Endothelial cell of umbilical vein (primary cell): Measurements from ENCODE around the gene PCDHGA5.

Source experiments
- EZH2 ChIP-seq: IDR thresholded peaks from 2 replicates; pipeline ENCODE4 v1.6.1; 2012; ENCODE audit warnings: borderline replicate concordance, low read depth, mild to moderate bottlenecking, moderate library complexity, low read length, inconsistent platforms; ENCODE audit not compliant: severe bottlenecking
- JUN ChIP-seq: IDR thresholded peaks from 2 replicates; pipeline ENCODE4 v1.6.1; 2011; ENCODE audit warnings: borderline replicate concordance, low read depth; ENCODE audit not compliant: insufficient read length, insufficient read depth
- MAX ChIP-seq: IDR thresholded peaks from 2 replicates; pipeline ENCODE4 v1.6.1; 2011; ENCODE audit not compliant: insufficient read depth, insufficient read length
- MYC ChIP-seq: IDR thresholded peaks from one replicate; pipeline ENCODE4 v1.6.1; 2011; ENCODE audit warnings: mild to moderate bottlenecking, low read depth, low read length
- POLR2A ChIP-seq: IDR thresholded peaks from 2 replicates; pipeline ENCODE4 v1.6.1; 2012; ENCODE audit warnings: low read depth, mild to moderate bottlenecking, control low read depth, low read length
- POLR2AphosphoS5 ChIP-seq: IDR thresholded peaks from 2 replicates; pipeline ENCODE4 v1.6.1; 2012; ENCODE audit warnings: low read depth, mild to moderate bottlenecking, control low read depth, low read length, moderate library complexity; ENCODE audit not compliant: insufficient read depth
- TF ChIP-seq, protein P1 (sequence below), 2 donors: IDR thresholded peaks; 1 replicate in 1 of 2; 2 replicates in 1 of 2; pipeline ENCODE4 v1.5.1; 2011; ENCODE audit warnings: low read length in 2 of 2, mild to moderate bottlenecking in 2 of 2, moderate library complexity in 2 of 2, control low read depth in 1 of 2, inconsistent platforms in 1 of 2, low read depth in 1 of 2; ENCODE audit not compliant: insufficient read depth in 1 of 2; ENCODE audit errors: extremely low read depth in 1 of 2

DNA sequence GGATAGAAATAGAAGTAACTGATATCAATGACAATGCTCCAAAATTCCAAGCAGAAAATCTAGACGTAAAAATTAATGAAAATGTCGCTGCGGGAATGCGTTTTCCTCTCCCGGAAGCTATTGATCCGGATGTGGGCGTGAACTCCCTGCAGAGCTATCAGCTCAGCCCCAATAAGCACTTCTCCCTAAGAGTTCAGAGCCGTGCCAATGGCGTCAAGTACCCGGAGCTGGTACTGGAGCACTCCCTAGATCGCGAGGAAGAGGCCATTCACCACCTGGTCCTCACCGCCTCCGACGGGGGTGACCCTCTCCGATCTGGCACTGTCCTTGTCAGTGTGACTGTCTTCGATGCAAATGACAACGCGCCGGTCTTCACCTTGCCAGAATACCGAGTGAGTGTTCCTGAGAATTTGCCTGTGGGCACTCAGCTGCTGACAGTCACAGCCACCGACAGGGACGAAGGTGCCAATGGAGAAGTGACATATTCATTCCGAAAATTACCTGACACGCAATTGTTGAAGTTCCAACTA is 49.6 kb downstream of the PCDHGA5 start:
- TF ChIP-seq EZH2 (no peak), JUN (no peak), POLR2A (no peak), MYC (no peak), MAX (no peak), POLR2AphosphoS5 (no peak)
- TF ChIP-seq, protein P1, sequence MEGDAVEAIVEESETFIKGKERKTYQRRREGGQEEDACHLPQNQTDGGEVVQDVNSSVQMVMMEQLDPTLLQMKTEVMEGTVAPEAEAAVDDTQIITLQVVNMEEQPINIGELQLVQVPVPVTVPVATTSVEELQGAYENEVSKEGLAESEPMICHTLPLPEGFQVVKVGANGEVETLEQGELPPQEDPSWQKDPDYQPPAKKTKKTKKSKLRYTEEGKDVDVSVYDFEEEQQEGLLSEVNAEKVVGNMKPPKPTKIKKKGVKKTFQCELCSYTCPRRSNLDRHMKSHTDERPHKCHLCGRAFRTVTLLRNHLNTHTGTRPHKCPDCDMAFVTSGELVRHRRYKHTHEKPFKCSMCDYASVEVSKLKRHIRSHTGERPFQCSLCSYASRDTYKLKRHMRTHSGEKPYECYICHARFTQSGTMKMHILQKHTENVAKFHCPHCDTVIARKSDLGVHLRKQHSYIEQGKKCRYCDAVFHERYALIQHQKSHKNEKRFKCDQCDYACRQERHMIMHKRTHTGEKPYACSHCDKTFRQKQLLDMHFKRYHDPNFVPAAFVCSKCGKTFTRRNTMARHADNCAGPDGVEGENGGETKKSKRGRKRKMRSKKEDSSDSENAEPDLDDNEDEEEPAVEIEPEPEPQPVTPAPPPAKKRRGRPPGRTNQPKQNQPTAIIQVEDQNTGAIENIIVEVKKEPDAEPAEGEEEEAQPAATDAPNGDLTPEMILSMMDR (IDR thresholded peaks at IDR 0.05; ENCODE audit: extremely low read depth in 1 of 2, insufficient read depth in 1 of 2, low read depth in 1 of 2, low read length in 2 of 2), result no peak
